Prostate gland (tissue), 2 donors: ENCODE measurements around the gene PTH.

ENCODE experiments used
- CTCF ChIP-seq, 4 experiments: fragments of 200-600 bp in 2 of 4; fragments of 450-650 bp in 2 of 4; sonication (generic) in 2 of 4; IDR thresholded peaks; 1 replicate in 3 of 4; 2 replicates in 1 of 4; pipeline ENCODE4 v1.5.1; 2016 to 2019; ENCODE audit warnings: antibody characterized with exemption in 4 of 4, mild to moderate bottlenecking in 2 of 4, moderate library complexity in 2 of 4
- POLR2A ChIP-seq: fragments of 450-650 bp; IDR thresholded peaks from one replicate; pipeline ENCODE4 v1.6.1; 2016; ENCODE audit warnings: antibody characterized with exemption, mild to moderate bottlenecking

GRCh38 chr11:13534358-13534757, 38.6 kb upstream of the PTH start:
- TF ChIP-seq POLR2A (no peak), CTCF (IDR thresholded peaks at IDR 0.05) (no peak)
